GM12865 (cell line): Measurements from ENCODE around the gene IQGAP3.

Experiments
- DNase-seq: peaks from one replicate; pipeline ENCODE4 v3.0.0; 2010; ENCODE audit warnings: low read depth
- H3K4me3 ChIP-seq: 2 replicates; pipeline ENCODE4 v1.5.1; 2011; ENCODE audit warnings: mild to moderate bottlenecking, low read depth, low read length, control low read depth
- CTCF ChIP-seq: IDR thresholded peaks from 2 replicates; pipeline ENCODE4 v1.5.1; 2011; ENCODE audit warnings: low read length, control low read depth, low read depth, inconsistent platforms; ENCODE audit not compliant: insufficient read depth; ENCODE audit errors: missing control alignments

The IQGAP3 gene

DNA sequence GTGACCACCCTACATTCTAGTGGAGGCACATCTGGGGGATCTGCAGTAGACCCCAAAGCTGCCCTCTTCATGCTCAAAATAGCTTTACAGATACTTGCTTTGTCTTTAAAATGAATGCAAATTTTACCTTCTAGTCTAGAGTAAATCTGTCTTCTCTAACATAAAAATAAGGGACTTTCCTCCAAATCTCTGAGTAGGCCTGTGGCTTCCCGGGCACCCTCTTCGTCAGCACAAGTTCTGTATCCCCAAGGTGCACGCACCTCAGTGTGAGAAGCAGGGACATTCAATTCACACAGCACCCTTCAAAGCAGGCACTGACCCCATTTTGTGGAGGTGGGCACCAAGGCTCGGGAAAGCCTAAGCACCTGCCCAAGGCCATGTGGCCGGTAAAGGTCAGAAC, 90.8 kb downstream of the IQGAP3 start:
- DNase-seq, result peak; percentile 71
- TF ChIP-seq CTCF, result no peak
- H3K4me3 ChIP-seq, result peak overlapping the region; percentile 21

DNA sequence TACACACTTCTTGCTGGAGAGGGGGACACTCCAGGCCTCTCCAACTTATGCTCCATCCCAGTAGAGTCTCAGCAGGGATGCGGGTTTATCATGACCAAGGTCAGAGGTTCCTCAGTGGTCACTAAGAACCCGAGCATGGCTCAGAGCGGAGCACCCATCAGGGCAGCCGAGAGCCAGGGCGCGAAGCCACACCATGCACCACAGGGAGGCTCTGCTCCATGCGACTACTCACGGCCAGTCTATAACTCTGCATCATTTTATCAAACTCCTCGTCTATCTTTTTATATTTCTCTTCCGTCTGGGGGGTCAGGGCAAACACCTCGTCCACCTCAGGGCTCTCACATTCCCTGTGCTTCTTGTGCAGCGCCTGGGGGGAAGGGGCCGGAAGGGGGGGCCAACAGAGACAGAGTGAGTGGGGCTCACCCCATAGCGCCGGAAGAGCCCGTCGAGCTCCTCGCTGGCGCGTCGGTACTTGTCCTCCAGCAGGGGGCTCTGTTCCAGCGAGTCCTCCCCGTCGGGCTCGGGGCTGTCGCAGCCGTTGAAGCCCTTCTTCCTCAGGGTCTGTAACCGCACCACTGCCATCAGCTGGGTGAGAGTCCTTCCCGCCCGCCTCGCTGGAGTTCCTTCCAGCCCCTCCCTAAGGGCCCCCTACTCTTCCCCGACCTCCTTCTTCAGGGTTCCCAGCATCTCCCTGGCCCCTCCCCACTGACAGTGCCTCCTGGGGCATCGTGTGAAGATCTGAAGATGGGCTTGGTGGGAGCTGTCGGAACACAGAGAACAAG, 91.8 kb downstream of the IQGAP3 start:
- peak; percentile 83 for DNase-seq
- H3K4me3 ChIP-seq, result peak overlapping the region; percentile 21
- peak; percentile 88 for TF ChIP-seq CTCF

DNA sequence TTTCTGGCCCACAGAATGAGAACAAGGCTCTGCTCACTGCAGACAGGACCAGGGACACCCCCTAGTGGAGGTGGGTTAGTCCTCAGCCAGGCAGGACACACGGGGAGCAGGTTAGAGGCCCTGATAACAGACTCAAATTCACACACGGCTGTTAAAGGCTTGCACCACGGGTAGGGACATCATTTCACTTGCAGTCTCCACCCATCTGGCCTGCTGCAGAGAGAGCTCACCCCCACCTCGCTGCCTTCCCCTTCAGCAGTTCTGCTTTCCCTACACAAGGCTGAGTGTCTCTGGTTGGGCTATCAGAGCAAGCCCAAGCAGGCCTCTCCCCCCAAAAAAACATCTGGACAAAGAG, 92.4 kb downstream of the IQGAP3 start:
- TF ChIP-seq CTCF, result peak; percentile 8
- no peak overlapping the region for H3K4me3 ChIP-seq
- no peak for DNase-seq

- no peak for TF ChIP-seq CTCF
Measured at GRCh38 chr1:156479093-156480015, 93.0 kb downstream of the IQGAP3 start.

GRCh38 chr1:156478250-156478627, 94.1 kb downstream of the IQGAP3 start:
- no peak for DNase-seq
- no peak for TF ChIP-seq CTCF
- no peak overlapping the region for H3K4me3 ChIP-seq

More at GRCh38 chr1:156479093-156480015, 93.0 kb downstream of the IQGAP3 start:
- no peak overlapping the region for H3K4me3 ChIP-seq
- no peak for DNase-seq

GRCh38 chr1:156477526-156478249, 94.7 kb downstream of the IQGAP3 start:
- H3K4me3 ChIP-seq, result no peak overlapping the region
- DNase-seq, result no peak
- no peak for TF ChIP-seq CTCF
